PFSK-1 (cell line): ENCODE measurements around the gene THUMPD3.

Experiments used
- POLR2AphosphoS5 ChIP-seq: IDR thresholded peaks from 2 replicates; pipeline ENCODE4 v1.6.1; 2012; ENCODE audit warnings: low read depth, mild to moderate bottlenecking, control low read depth, low read length, moderate library complexity
- REST ChIP-seq, 2 experiments: IDR thresholded peaks; 2 replicates each; pipeline versions ENCODE4 v1.6.1 to v1.8.0; 2011 to 2012; ENCODE audit warnings: low read depth in 2 of 2, low read length in 2 of 2, control low read depth in 1 of 2, inconsistent platforms in 1 of 2, mild to moderate bottlenecking in 1 of 2, moderate library complexity in 1 of 2; ENCODE audit not compliant: insufficient read depth in 1 of 2
- SIN3A ChIP-seq: IDR thresholded peaks from 2 replicates; pipeline ENCODE4 v1.6.1; 2012; ENCODE audit warnings: mild to moderate bottlenecking, low read length, moderate library complexity, borderline replicate concordance; ENCODE audit not compliant: insufficient read depth
- TAF1 ChIP-seq: IDR thresholded peaks from 2 replicates; pipeline ENCODE4 v1.6.1; 2012; ENCODE audit warnings: low read length, control low read depth, borderline replicate concordance; ENCODE audit not compliant: insufficient read depth

- no peak for TF ChIP-seq POLR2AphosphoS5
- TF ChIP-seq REST (IDR thresholded peaks at IDR 0.05; ENCODE audit: insufficient read depth in 1 of 2, low read depth in 2 of 2, low read length in 2 of 2) = no peak
- no peak for TF ChIP-seq SIN3A
- no peak for TF ChIP-seq TAF1
These were observed 48.4 kb downstream of the THUMPD3 start for GRCh38 chr3:9411302-9411701.
